B cell (primary cell): ENCODE data around the gene BUD13. TPM values are rescaled to one million over a fixed set of nuclear protein-coding genes. Genes with fewer than 3 reads are reported as not detected.

ENCODE experiments used
- ATAC-seq: fragments of 200-7000 bp; cut with Tn5 transposase; one replicate; pipeline ENCODE4 v1.10.0; 2021; ENCODE audit warnings: low read depth, mild to moderate bottlenecking, moderate number of reproducible peaks, moderate library complexity
- CTCF ChIA-PET: fragments of 350-600 bp; sonication (Branson Sonifier 250); formaldehyde crosslinking; loops from one replicate; lab custom pipeline; 2021; ENCODE audit warnings: antibody characterized with exemption, inconsistent platforms; lab: Charles Lee
- POLR2A ChIA-PET: fragments of 350-600 bp; sonication (Branson Sonifier 250); formaldehyde crosslinking; loops from one replicate; lab custom pipeline; 2021; ENCODE audit warnings: antibody characterized with exemption; lab: Charles Lee
- DNase-seq: peaks from one replicate; pipeline ENCODE4 v3.0.0; 2013
- H2AFZ ChIP-seq: 2 replicates; pipeline ENCODE4 v1.6.1; 2012; ENCODE audit warnings: mild to moderate bottlenecking, low read depth, low read length; ENCODE audit not compliant: insufficient read depth, poor library complexity, severe bottlenecking
- H3K27ac ChIP-seq, 2 donors: 1 replicate in 1 of 2; 2 replicates in 1 of 2; pipeline ENCODE4 v1.5.1; 2012 to 2013; ENCODE audit warnings: low read length in 2 of 2, mild to moderate bottlenecking in 2 of 2, moderate library complexity in 1 of 2
- H3K27me3 ChIP-seq, 4 experiments: fragments of 200-600 bp in 1 of 4; sonication (generic) in 1 of 4; replicated peaks in 1 of 4; 1 replicate in 2 of 4; 2 replicates in 2 of 4; pipeline versions ENCODE4 v1.6.1 to v1.7.0; 2013 to 2016; ENCODE audit warnings: low read length in 3 of 4, mild to moderate bottlenecking in 2 of 4, mixed read lengths in 1 of 4, moderate library complexity in 1 of 4; ENCODE audit not compliant: insufficient read depth in 4 of 4, control insufficient read depth in 3 of 4; ENCODE audit errors: control extremely low read depth in 1 of 4
- H3K36me3 ChIP-seq, 2 experiments: replicated peaks in 1 of 2; 1 replicate in 1 of 2; 2 replicates in 1 of 2; pipeline versions ENCODE4 v1.6.1 to v1.7.1; 2013; ENCODE audit warnings: low read length in 1 of 2; ENCODE audit not compliant: insufficient read depth in 2 of 2, control insufficient read depth in 1 of 2; ENCODE audit errors: control extremely low read depth in 1 of 2, extremely low read depth in 1 of 2
- H3K4me1 ChIP-seq, 2 donors: fragments of 200-600 bp in 1 of 2; sonication (generic) in 1 of 2; 1 replicate in 1 of 2; 2 replicates in 1 of 2; pipeline versions ENCODE4 v1.5.1 to v1.6.1; 2013 to 2017; ENCODE audit warnings: low read length in 2 of 2; ENCODE audit not compliant: control insufficient read depth in 2 of 2, insufficient read depth in 2 of 2
- H3K4me2 ChIP-seq: replicated peaks from 2 replicates; pipeline ENCODE3; 2012; ENCODE audit warnings: mild to moderate bottlenecking, low read depth, low read length; ENCODE audit not compliant: poor library complexity, severe bottlenecking
- H3K4me3 ChIP-seq, 5 experiments: fragments of 200-600 bp in 1 of 5; sonication (generic) in 1 of 5; 1 replicate in 3 of 5; 2 replicates in 2 of 5; pipeline versions ENCODE4 v1.5.1 to v1.7.0; 2011 to 2016; ENCODE audit warnings: low read length in 4 of 5, mild to moderate bottlenecking in 4 of 5, low read depth in 2 of 5, control low read depth in 1 of 5, moderate library complexity in 1 of 5; ENCODE audit not compliant: insufficient read depth in 1 of 5; ENCODE audit errors: control extremely low read depth in 1 of 5, extremely low read depth in 1 of 5
- H3K79me2 ChIP-seq: fragments of 200-600 bp; sonication (generic); one replicate; pipeline ENCODE4 v1.6.0; 2016; ENCODE audit warnings: low read length; ENCODE audit not compliant: control insufficient read depth, insufficient read depth
- H3K9ac ChIP-seq: fragments of 200-600 bp; sonication (generic); 2 replicates; pipeline ENCODE4 v1.6.1; 2017; ENCODE audit warnings: mild to moderate bottlenecking, low read length, moderate library complexity
- H3K9me3 ChIP-seq, 3 donors: one replicate each; pipeline versions ENCODE4 v1.6.1 to v1.7.1; 2013; ENCODE audit warnings: low read length in 2 of 3; ENCODE audit not compliant: control insufficient read depth in 2 of 3, insufficient read depth in 1 of 3; ENCODE audit errors: control extremely low read depth in 1 of 3
- H4K20me1 ChIP-seq: 2 replicates; pipeline ENCODE4 v1.6.0; 2012; ENCODE audit warnings: mild to moderate bottlenecking, low read length; ENCODE audit not compliant: insufficient read depth, control insufficient read depth, poor library complexity, severe bottlenecking
- H3K27ac Mint-ChIP-seq: one replicate; pipeline ENCODE4 v1.8.0; 2021; ENCODE audit warnings: mixed read lengths
- H3K27me3 Mint-ChIP-seq: one replicate; pipeline ENCODE4 v1.8.0; 2021; ENCODE audit warnings: mixed read lengths
- H3K4me1 Mint-ChIP-seq: one replicate; pipeline ENCODE4 v1.8.0; 2021; ENCODE audit warnings: mixed read lengths
- H3K4me3 Mint-ChIP-seq: one replicate; pipeline ENCODE4 v1.8.0; 2021; ENCODE audit warnings: mixed read lengths
- H3K9me3 Mint-ChIP-seq: one replicate; pipeline ENCODE4 v1.8.0; 2022; ENCODE audit warnings: mixed read lengths; ENCODE audit not compliant: insufficient read depth
- CTCF ChIP-seq: fragments of 200-600 bp; IDR thresholded peaks from one replicate; pipeline ENCODE4 v1.8.0; 2022; ENCODE audit warnings: antibody characterized with exemption, mild to moderate bottlenecking
- EZH2 ChIP-seq: IDR thresholded peaks from 2 replicates; pipeline ENCODE4 v1.6.1; 2012; ENCODE audit warnings: borderline replicate concordance, low read depth, mild to moderate bottlenecking, moderate library complexity, low read length; ENCODE audit not compliant: insufficient read depth, poor library complexity, severe bottlenecking
- WGBS: methylation state at CpG from one replicate; pipeline ENCODE4 v1.1.5; 2013; ENCODE audit warnings: missing lambda C conversion rate; ENCODE audit not compliant: insufficient coverage; 5-methylcytosine and 5-hydroxymethylcytosine counted together
- intact Hi-C: fragments of 100-400 bp; cut with micrococcal nuclease; formaldehyde crosslinking; loops from one replicate; pipeline ENCODE4 v1.10.0; 2022
- polyA plus RNA-seq: library from polyadenylated mRNA; depleted of rRNA; stranded (reverse); fragments of >200 nt; gene quantifications from 2 replicates; pipeline ENCODE4 v1.2.3, GENCODE V29; 2012
- total RNA-seq, 2 donors: library from RNA; stranded (reverse); fragments of 120-200 nt in 1 of 2; gene quantifications; 1 replicate in 1 of 2; 2 replicates in 1 of 2; pipeline versions ENCODE4 v1.2.3 to v1.2.4, GENCODE V29; 2013 to 2022

Gene BUD13
- total and polyA plus RNA-seq, 2 donors (not counting 1 experiment from before 2014, with no cell fraction given), result 14.1 to 24.2 TPM

DNA sequence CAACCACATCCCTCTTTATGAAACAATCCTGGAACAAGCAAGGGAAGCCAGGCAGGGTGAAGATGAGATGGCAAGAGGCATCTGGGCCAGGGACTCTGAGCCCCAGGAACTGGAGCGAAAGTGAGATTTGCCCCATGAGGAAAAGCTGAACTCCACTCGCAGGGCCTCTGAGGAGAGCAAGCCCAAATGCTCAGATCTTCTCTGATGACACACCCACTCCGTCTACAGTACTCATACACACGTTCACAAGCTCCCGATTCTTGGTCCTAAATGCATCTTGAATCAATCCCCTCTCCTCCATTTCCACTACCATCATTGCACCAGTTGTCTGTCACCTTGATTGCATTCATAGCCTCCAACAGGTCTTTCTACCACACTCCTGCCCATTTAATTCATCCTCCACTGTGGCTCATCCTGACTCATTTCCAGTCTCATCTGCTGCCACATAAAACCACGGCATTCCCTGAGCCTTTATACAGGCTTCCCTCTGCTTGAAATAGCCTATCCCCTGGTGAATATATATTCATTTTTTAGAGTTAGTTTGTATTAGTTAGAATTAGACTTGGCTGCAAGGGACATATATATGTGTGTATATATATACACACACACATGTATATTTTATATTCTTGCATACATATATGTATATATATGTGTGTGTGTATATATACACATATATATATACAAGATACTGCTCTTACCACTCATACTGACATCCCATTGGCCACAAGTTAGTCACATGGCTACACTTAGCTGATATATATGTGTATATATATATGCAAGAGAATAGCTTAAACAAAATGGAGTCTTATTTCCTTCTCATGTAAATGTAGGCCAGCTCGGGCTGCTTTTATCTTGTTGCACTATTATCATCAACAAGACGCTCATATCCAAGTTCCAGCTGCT lies 20.3 kb upstream of the BUD13 start:
- DNase-seq, result no peak
- no peaks in the 10 kb centered on the region for H4K20me1 ChIP-seq
- no peak overlapping the region for H3K4me3 ChIP-seq
- H3K4me1 Mint-ChIP-seq, result peaks cover 13% of the 10 kb centered on the region
- ATAC-seq, result no peak
- WGBS, result 91% methylated on average over 5 of the region's 8 CpGs
- peaks cover 4% of the 10 kb centered on the region for H3K79me2 ChIP-seq
- H3K4me1 ChIP-seq, result peaks cover 11 to 15% of the 10 kb centered on the region in 2 donors
- CTCF ChIA-PET, result interaction anchor here (1.0 to 7.1 kb wide), 6 partner anchors 10 to 433 kb away, joined by 3 to 80 read pairs (median 8); no protein-coding TSS in a partner anchor
- H3K9ac ChIP-seq, result no peak overlapping the region
- no peaks in the 10 kb centered on the region for H3K36me3 ChIP-seq
- H3K9me3 ChIP-seq, result no peaks in the 10 kb centered on the region
- no peak overlapping the region for H3K4me3 Mint-ChIP-seq
- H3K27me3 Mint-ChIP-seq, result peaks cover 17% of the 10 kb centered on the region
- intact Hi-C loops, result loop anchor here (10.0 kb wide), 1 partner anchor 82 kb away; no protein-coding TSS in a partner anchor
- H3K27ac ChIP-seq, result no peak overlapping the region
- peaks cover 0 to 10% (median 0%) of the 10 kb centered on the region in 4 experiments for H3K27me3 ChIP-seq
- no peaks in the 10 kb centered on the region for H3K9me3 Mint-ChIP-seq
- POLR2A ChIA-PET, result interaction anchor here (0.6 kb wide), 1 partner anchor 313 kb away, joined by 4 read pairs; no protein-coding TSS in a partner anchor
- no peak overlapping the region for H3K4me2 ChIP-seq
- H2AFZ ChIP-seq, result no peak overlapping the region
- no peak overlapping the region for H3K27ac Mint-ChIP-seq
- no peak for TF ChIP-seq EZH2
- TF ChIP-seq CTCF, result no peak
